Progenitor cell of endocrine pancreas (in vitro differentiated cells): ENCODE results near the gene BAIAP3. TPM values are rescaled to one million over a fixed set of nuclear protein-coding genes. Genes with fewer than 3 reads are reported as not detected.
"Not testable (repeated sequence)": the region's sequence is repeated elsewhere in the genome, so short reads cannot be mapped to it uniquely, and the experiment has no call there.

Source experiments
- DNase-seq: peaks from one replicate; pipeline ENCODE4 v3.0.0; 2021; ENCODE audit warnings: low spot score; ENCODE audit not compliant: unreplicated experiment
- H3K27ac Mint-ChIP-seq: 2 replicates; pipeline ENCODE4 v1.8.0; 2021; ENCODE audit warnings: mild to moderate bottlenecking, moderate library complexity, mixed read lengths
- H3K27me3 Mint-ChIP-seq: 2 replicates; pipeline ENCODE4 v1.8.0; 2021; ENCODE audit warnings: mixed read lengths
- H3K36me3 Mint-ChIP-seq: 2 replicates; pipeline ENCODE4 v1.8.0; 2022; ENCODE audit warnings: mixed read lengths; ENCODE audit not compliant: insufficient read depth
- H3K4me1 Mint-ChIP-seq: 2 replicates; pipeline ENCODE4 v1.8.0; 2021; ENCODE audit warnings: low read depth, mixed read lengths
- H3K4me3 Mint-ChIP-seq: 2 replicates; pipeline ENCODE4 v1.8.0; 2021; ENCODE audit warnings: low read depth, mild to moderate bottlenecking, moderate library complexity, mixed read lengths
- H3K9me3 Mint-ChIP-seq: 2 replicates; pipeline ENCODE4 v1.8.0; 2021; ENCODE audit warnings: low read depth, mixed read lengths
- CTCF ChIP-seq: fragments of 200-600 bp; sonication (generic); IDR thresholded peaks from one replicate; pipeline ENCODE4 v1.5.0; 2021; ENCODE audit warnings: antibody characterized with exemption, mild to moderate bottlenecking; ENCODE audit not compliant: unreplicated experiment
- total RNA-seq: library from RNA; stranded (reverse); gene quantifications from 2 replicates; pipeline ENCODE4 v1.2.1, GENCODE V29; 2021

The BAIAP3 gene
- total RNA-seq, 1 donor from 2014 or later, result 17.5 TPM

GRCh38 chr16:1326391-1326790, 7.1 kb upstream of the BAIAP3 start:
- Mint-ChIP-seq H3K27me3 (no peaks in the 10 kb centered on the region), H3K4me3 (no peak overlapping the region), H3K4me1 (peaks cover 2% of the 10 kb centered on the region), H3K9me3 (no peaks in the 10 kb centered on the region), H3K36me3 (peaks cover 7% of the 10 kb centered on the region), H3K27ac (no peak overlapping the region)
- no peak for DNase-seq
- TF ChIP-seq CTCF, result no peak

GRCh38 chr16:1326946-1327618, 6.4 kb upstream of the BAIAP3 start:
- Mint-ChIP-seq H3K27ac (no peak overlapping the region), H3K4me1 (peaks cover 6% of the 10 kb centered on the region), H3K9me3 (no peaks in the 10 kb centered on the region), H3K36me3 (peaks cover 7% of the 10 kb centered on the region), H3K4me3 (no peak overlapping the region), H3K27me3 (no peaks in the 10 kb centered on the region)
- DNase-seq, result no peak
- no peak for TF ChIP-seq CTCF

GRCh38 chr16:1327619-1327947, 5.9 kb upstream of the BAIAP3 start:
- Mint-ChIP-seq H3K27me3 (peaks cover 3% of the 10 kb centered on the region), H3K36me3 (peaks cover 7% of the 10 kb centered on the region), H3K9me3 (no peaks in the 10 kb centered on the region), H3K27ac (no peak overlapping the region), H3K4me1 (peaks cover 8% of the 10 kb centered on the region), H3K4me3 (no peak overlapping the region)
- TF ChIP-seq CTCF, result no peak
- no peak for DNase-seq

GRCh38 chr16:1328136-1328535, 5.3 kb upstream of the BAIAP3 start:
- not testable (repeated sequence) for H3K27ac Mint-ChIP-seq, H3K4me3 Mint-ChIP-seq, DNase-seq, H3K36me3 Mint-ChIP-seq, H3K27me3 Mint-ChIP-seq, H3K9me3 Mint-ChIP-seq
- H3K4me1 Mint-ChIP-seq, result peaks cover 10% of the 10 kb centered on the region

GRCh38 chr16:1328961-1329360, 4.5 kb upstream of the BAIAP3 start:
- H3K36me3 Mint-ChIP-seq, H3K27me3 Mint-ChIP-seq, DNase-seq, H3K4me3 Mint-ChIP-seq, H3K27ac Mint-ChIP-seq, H3K9me3 Mint-ChIP-seq: not testable (repeated sequence)
- peaks cover 10% of the 10 kb centered on the region for H3K4me1 Mint-ChIP-seq

- Mint-ChIP-seq H3K4me1 (peaks cover 10% of the 10 kb centered on the region), H3K9me3 (no peaks in the 10 kb centered on the region), H3K27me3 (peaks cover 14% of the 10 kb centered on the region), H3K4me3 (no peak overlapping the region), H3K27ac (no peak overlapping the region), H3K36me3 (peaks cover under 1% of the 10 kb centered on the region)
- peak; percentile 58 for TF ChIP-seq CTCF
- DNase-seq, result no peak
Observed at GRCh38 chr16:1330260-1330914, 3.1 kb upstream of the BAIAP3 start.
